Fibroblast of lung (primary cell): Measurements from ENCODE around the gene BZW2.

Source experiments
- EZH2 ChIP-seq: IDR thresholded peaks from 2 replicates; pipeline ENCODE4 v1.5.1; 2012; ENCODE audit warnings: low read length, control low read depth, mild to moderate bottlenecking; ENCODE audit errors: missing control alignments
- TF ChIP-seq, protein P1 (sequence below), 2 donors: IDR thresholded peaks in 1 of 2; conservative IDR thresholded peaks in 1 of 2; 1 replicate in 1 of 2; 2 replicates in 1 of 2; pipeline ENCODE4 v1.5.1; 2011 to 2012; ENCODE audit warnings: low read length in 2 of 2, control low read depth in 1 of 2, inconsistent platforms in 1 of 2, low read depth in 1 of 2, mild to moderate bottlenecking in 1 of 2

- TF ChIP-seq, protein P1, sequence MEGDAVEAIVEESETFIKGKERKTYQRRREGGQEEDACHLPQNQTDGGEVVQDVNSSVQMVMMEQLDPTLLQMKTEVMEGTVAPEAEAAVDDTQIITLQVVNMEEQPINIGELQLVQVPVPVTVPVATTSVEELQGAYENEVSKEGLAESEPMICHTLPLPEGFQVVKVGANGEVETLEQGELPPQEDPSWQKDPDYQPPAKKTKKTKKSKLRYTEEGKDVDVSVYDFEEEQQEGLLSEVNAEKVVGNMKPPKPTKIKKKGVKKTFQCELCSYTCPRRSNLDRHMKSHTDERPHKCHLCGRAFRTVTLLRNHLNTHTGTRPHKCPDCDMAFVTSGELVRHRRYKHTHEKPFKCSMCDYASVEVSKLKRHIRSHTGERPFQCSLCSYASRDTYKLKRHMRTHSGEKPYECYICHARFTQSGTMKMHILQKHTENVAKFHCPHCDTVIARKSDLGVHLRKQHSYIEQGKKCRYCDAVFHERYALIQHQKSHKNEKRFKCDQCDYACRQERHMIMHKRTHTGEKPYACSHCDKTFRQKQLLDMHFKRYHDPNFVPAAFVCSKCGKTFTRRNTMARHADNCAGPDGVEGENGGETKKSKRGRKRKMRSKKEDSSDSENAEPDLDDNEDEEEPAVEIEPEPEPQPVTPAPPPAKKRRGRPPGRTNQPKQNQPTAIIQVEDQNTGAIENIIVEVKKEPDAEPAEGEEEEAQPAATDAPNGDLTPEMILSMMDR (conservative IDR thresholded peaks at IDR 0.05 in 1 of 2, IDR thresholded peaks at IDR 0.05 in 1 of 2; ENCODE audit: low read depth in 1 of 2, low read length in 2 of 2) = no peak
- no peak for TF ChIP-seq EZH2
Observed at GRCh38 chr7:16661924-16662323, 15.9 kb downstream of the BZW2 start.
